ENCODE measurements around the gene ARHGEF17. TPM values are rescaled to one million over a fixed set of nuclear protein-coding genes. Genes with fewer than 3 reads are reported as not detected.

The ARHGEF17 gene
- total RNA-seq, 1 donor from 2014 or later: 19.9 TPM

DNA sequence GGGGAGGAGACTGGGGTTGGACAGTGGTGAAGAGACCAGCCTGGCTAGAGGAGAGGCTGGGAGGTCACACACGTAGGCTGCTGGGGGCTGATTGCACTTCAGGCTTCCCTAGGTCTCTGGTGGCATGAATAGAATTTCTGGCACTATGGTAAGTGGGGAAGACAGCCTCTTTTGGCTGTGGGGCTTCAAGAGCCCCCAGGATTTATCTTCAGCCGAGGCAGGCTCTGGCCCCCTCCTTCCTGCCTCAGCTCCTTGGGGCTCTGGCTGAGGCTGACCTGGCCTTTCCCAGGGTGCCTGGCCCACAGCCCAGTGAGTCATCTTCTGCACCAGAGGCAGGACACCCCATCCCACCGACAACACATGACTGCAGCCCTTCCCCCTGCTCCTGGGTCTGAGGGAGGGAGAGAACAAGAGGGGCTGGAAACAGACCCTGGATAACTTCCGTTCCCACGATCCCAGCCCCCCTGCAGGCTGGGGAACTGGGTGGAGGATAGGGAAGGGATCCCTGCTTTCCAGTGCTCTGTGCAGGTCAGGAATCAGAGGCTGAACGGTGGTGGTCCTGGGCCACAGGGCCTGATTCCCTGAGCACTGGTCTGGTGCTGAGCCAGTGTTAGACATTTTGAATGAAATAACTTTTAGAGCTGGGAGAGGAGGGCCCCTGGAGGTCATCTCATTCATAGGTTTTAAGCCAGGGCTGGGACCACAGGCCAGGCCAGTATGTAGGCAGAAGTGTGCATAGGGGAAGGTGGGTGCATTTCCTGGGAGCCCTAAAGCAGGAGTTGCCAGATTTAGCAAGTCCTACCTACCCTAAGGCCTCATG, 26.5 kb downstream of the ARHGEF17 start:
- Mint-ChIP-seq H3K27me3 (ENCODE audit: insufficient read depth, low read depth) (peaks cover 2% of the 10 kb centered on the region), H3K9me3 (no peaks in the 10 kb centered on the region), H3K36me3 (peaks cover 5% of the 10 kb centered on the region), H3K27ac (peak overlapping the region; percentile 97), H3K4me3 (peak overlapping the region; percentile 77), H3K4me1 (peaks cover 71% of the 10 kb centered on the region)
- Histone ChIP-seq H4K20me1 (ENCODE audit: low read depth) (peaks cover 60% of the 10 kb centered on the region), H3K79me2 (ENCODE audit: low read depth) (peaks cover 48% of the 10 kb centered on the region), H3K9me3 (ENCODE audit: low read depth) (no peaks in the 10 kb centered on the region), H3K4me2 (peak overlapping the region; percentile 35), H3K27me3 (no peaks in the 10 kb centered on the region), H3K9ac (no peak overlapping the region), H3K36me3 (no peaks in the 10 kb centered on the region), H3K4me1 (peaks cover 61% of the 10 kb centered on the region), H3K27ac (peak overlapping the region; percentile 68), H3K4me3 (no peak overlapping the region), H2AFZ (replicated peaks) (no peak overlapping the region), H3F3A (ENCODE audit: low read depth) (peaks cover 40% of the 10 kb centered on the region)
- peak; percentile 39 for DNase-seq (ENCODE audit: low spot score)
- TF ChIP-seq EZH2phosphoT487 (IDR thresholded peaks at IDR 0.05) (no peak), EZH2 (IDR thresholded peaks at IDR 0.05) (no peak)
- TF ChIP-seq, protein P1, sequence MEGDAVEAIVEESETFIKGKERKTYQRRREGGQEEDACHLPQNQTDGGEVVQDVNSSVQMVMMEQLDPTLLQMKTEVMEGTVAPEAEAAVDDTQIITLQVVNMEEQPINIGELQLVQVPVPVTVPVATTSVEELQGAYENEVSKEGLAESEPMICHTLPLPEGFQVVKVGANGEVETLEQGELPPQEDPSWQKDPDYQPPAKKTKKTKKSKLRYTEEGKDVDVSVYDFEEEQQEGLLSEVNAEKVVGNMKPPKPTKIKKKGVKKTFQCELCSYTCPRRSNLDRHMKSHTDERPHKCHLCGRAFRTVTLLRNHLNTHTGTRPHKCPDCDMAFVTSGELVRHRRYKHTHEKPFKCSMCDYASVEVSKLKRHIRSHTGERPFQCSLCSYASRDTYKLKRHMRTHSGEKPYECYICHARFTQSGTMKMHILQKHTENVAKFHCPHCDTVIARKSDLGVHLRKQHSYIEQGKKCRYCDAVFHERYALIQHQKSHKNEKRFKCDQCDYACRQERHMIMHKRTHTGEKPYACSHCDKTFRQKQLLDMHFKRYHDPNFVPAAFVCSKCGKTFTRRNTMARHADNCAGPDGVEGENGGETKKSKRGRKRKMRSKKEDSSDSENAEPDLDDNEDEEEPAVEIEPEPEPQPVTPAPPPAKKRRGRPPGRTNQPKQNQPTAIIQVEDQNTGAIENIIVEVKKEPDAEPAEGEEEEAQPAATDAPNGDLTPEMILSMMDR (IDR thresholded peaks at IDR 0.05): no peak

DNA sequence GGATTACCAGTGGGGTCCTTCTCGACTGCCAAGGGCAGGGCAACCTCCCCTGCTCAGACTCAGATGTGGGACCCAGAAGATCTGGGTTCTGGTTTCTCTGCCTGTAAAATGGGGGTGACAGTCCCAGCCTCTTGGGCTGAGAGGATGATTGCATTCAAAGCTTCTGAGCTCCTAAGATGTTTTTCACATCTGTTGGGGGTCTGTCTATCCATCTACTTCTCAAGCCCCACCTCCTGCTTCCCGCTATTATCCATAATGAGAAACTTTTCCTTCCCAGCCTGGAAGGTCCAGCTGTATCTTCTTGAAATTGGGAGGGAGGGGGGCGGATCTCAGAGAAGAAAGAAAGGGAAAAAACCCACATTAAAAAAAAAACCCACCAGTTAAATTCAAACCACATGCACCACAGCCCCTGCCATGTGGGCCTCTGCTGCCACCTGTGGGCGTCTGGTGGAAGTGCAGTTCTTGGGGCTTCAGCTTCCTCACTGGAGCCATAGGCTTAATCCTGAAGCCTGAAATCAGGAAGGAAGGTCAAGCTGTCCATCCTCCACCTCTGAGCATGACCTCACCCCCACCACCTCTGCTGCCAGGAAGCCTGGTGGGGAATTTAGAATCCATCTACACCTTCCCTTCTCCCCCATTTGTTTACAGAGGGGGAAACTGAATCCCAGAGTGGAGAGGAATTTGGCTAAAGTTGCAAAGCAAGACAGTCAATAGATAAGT, 27.3 kb downstream of the ARHGEF17 start:
- H3F3A ChIP-seq (ENCODE audit: low read depth): peaks cover 36% of the 10 kb centered on the region
- Mint-ChIP-seq H3K4me1 (peaks cover 66% of the 10 kb centered on the region), H3K9me3 (no peaks in the 10 kb centered on the region), H3K4me3 (peak overlapping the region; percentile 72), H3K36me3 (peaks cover 8% of the 10 kb centered on the region), H3K27ac (peak overlapping the region; percentile 84), H3K27me3 (ENCODE audit: insufficient read depth, low read depth) (peaks cover 2% of the 10 kb centered on the region)
- H4K20me1 ChIP-seq (ENCODE audit: low read depth): peaks cover 68% of the 10 kb centered on the region
- peaks cover 40% of the 10 kb centered on the region for H3K79me2 ChIP-seq (ENCODE audit: low read depth)
- no peaks in the 10 kb centered on the region for H3K9me3 ChIP-seq (ENCODE audit: low read depth)
- peak overlapping the region; percentile 68 for H3K27ac ChIP-seq
- no peak overlapping the region for H3K9ac ChIP-seq
- peak overlapping the region; percentile 35 for H3K4me2 ChIP-seq
- no peak overlapping the region for H3K4me3 ChIP-seq
- no peaks in the 10 kb centered on the region for H3K27me3 ChIP-seq
- H3K36me3 ChIP-seq: no peaks in the 10 kb centered on the region
- DNase-seq (ENCODE audit: low spot score): peak; percentile 83
- no peak overlapping the region for H2AFZ ChIP-seq (replicated peaks)
- no peak for TF ChIP-seq EZH2phosphoT487 (IDR thresholded peaks at IDR 0.05)
- TF ChIP-seq, protein P1 (IDR thresholded peaks at IDR 0.05): peak; percentile 97
- H3K4me1 ChIP-seq: peaks cover 54% of the 10 kb centered on the region

DNA sequence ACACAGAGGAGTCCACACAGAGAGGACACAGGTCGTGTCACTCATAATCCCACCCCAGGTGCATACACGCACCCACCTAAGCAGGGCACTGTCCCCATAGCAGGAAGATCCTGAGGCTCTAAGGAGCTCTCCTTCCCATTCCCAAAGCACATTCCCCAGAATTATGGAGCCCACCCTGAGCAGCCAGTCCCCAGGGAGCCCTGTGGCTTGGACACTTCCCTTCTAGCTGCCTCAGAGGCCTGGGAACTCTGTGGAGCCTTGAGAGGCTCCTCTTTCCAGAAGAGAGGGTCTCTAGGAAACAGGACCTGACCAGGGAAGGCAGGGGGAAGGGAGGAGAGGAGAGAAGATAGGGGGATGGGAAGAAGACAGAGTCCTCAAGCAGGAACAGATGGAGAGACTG, 29.8 kb downstream of the ARHGEF17 start:
- H3K36me3 ChIP-seq: no peaks in the 10 kb centered on the region
- TF ChIP-seq, protein P1 (IDR thresholded peaks at IDR 0.05): no peak
- TF ChIP-seq EZH2phosphoT487 (IDR thresholded peaks at IDR 0.05) (no peak), EZH2 (IDR thresholded peaks at IDR 0.05) (no peak)
- peaks cover 21% of the 10 kb centered on the region for H3K27me3 ChIP-seq
- Mint-ChIP-seq H3K27ac (no peak overlapping the region), H3K36me3 (peaks cover 21% of the 10 kb centered on the region), H3K27me3 (ENCODE audit: insufficient read depth, low read depth) (peaks cover 9% of the 10 kb centered on the region), H3K4me1 (peaks cover 56% of the 10 kb centered on the region), H3K4me3 (no peak overlapping the region), H3K9me3 (no peaks in the 10 kb centered on the region)
- H3F3A ChIP-seq (ENCODE audit: low read depth): peaks cover 17% of the 10 kb centered on the region
- no peaks in the 10 kb centered on the region for H3K9me3 ChIP-seq (ENCODE audit: low read depth)
- no peak overlapping the region for H3K4me3 ChIP-seq
- H3K9ac ChIP-seq: no peak overlapping the region
- peaks cover 35% of the 10 kb centered on the region for H3K4me1 ChIP-seq
- no peak overlapping the region for H3K27ac ChIP-seq
- H4K20me1 ChIP-seq (ENCODE audit: low read depth): peaks cover 86% of the 10 kb centered on the region
- no peak for DNase-seq (ENCODE audit: low spot score)
- H2AFZ ChIP-seq (replicated peaks): no peak overlapping the region
- peaks cover 28% of the 10 kb centered on the region for H3K79me2 ChIP-seq (ENCODE audit: low read depth)
- H3K4me2 ChIP-seq: no peak overlapping the region

Measured in neural progenitor cell (in vitro differentiated cells).